GM18517 (cell line): ENCODE data around the gene FBXO10.
"Not testable (repeated sequence)": the region's sequence is repeated elsewhere in the genome, so short reads cannot be mapped to it uniquely, and the experiment has no call there.

Source experiments
- ATAC-seq: cut with Tn5 transposase; IDR thresholded peaks from one replicate; pipeline ENCODE4 v1.9.1; 2021; ENCODE audit warnings: mild to moderate bottlenecking, moderate library complexity; ENCODE audit not compliant: unreplicated experiment

The FBXO10 gene, protein sequence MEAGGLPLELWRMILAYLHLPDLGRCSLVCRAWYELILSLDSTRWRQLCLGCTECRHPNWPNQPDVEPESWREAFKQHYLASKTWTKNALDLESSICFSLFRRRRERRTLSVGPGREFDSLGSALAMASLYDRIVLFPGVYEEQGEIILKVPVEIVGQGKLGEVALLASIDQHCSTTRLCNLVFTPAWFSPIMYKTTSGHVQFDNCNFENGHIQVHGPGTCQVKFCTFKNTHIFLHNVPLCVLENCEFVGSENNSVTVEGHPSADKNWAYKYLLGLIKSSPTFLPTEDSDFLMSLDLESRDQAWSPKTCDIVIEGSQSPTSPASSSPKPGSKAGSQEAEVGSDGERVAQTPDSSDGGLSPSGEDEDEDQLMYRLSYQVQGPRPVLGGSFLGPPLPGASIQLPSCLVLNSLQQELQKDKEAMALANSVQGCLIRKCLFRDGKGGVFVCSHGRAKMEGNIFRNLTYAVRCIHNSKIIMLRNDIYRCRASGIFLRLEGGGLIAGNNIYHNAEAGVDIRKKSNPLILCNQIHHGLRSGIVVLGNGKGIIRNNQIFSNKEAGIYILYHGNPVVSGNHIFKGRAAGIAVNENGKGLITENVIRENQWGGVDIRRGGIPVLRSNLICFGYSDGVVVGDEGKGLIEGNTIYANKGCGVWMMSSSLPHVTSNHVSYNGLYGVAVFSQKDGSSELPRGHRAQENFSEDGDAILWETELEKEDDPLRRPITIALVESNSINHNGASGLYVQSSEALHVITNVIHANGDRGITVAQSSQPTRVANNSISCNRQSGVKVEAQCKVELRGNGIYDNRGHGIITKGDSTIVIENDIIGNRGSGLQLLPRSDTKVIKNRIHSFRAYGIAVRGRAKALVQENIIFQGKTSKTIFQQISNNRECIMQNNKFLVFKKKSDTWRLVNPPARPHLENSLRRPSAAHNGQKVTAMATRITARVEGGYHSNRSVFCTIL

DNA sequence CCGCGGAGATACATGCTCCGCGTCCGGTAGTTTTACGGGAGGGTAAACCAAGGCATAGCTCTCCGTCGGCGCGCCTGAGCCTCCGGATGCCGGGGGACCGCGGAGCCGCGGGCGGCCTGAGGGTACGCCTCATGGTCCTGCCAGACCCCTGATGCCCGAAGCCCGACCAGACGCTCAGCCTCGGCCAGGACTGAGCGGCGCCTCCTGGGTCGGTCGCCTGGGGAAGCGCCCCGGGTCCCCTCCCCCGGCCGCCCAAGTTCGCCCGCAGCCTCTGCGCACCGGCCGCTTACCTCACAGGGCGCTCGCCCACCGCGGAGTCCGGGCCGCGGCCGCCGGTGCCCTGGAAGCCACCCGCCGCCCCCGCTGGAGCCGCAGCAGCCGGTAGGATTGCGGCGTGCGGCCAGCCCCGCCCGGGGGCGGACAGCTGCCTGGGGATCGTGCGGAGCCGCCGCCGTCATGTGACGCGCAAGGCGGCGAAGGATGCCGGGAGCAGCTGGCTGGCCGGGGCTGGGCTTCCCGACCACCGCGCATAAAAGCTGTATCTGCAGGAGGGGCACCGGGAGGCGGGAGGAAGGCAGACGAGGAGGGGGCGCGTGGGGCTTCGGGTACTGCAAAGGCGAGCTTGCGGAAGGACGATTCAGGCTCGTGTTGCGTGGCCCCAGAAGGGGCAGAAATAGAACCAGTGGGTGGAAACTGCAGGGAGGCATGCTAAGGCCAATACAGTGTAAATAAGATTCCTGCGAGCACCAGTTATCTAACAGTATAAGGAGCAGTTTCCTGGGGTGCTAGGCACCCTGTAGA lies at the start of gene FBXO10:
Gene FBXO10 (minus strand): TSS at position 460 of the 801 bp plus-strand sequence. CDS start 34,612 bp downstream, outside the sequence.
- peak; percentile 57 for ATAC-seq

DNA sequence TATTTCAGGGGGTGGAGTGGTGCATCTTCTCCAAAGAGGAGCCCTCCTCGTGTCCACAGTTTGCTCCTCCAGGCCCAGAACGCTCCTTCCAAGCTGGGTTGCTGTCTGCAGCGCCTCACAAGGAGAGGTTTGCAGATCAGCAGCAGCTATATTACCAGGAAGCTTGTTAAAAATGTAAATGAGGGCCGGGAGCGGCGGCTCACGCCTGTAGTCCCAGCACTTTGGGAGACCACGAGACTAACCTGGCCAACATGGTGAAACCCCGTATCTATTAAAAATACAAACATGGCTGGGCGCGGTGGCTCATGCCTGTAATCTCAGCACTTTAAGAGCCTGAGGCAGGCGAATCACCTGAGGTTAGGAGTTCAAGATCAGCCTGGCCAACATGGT lies 49.6 kb upstream of the FBXO10 start:
- ATAC-seq, result no peak

DNA sequence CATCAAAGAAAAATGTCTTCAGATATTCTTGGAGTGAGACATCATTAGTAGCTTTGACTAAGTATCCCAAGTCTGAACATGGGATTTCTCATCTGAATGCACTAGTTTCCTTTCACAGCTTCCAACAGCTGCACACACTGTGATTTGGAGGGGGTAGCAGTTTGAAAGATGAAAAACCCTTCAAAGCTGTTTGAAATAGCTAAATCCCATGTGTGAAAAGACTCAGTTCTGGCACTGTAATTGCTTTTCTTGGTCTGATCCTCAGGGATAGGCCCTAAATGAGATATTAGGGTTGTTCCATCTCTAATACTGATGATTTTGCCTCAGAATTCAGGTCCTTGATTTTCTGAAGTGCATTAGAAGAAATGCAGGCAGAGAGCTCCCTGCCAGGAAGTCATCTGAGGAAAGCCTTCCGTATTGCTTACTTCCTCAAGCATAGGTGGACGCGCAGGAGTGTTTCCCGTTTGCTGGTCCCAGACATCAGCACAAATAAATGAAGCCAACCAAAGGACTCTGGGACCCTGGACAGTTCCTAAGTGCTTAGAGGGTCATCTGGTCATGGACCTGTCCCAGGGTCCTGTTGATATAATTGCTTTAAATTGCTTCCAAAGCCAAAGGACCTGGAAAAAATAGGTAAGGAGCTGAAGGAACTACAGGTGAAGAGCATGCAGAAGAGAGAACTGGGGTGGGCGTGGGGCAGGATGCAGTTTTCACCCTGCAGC lies 49.0 kb upstream of the FBXO10 start:
- no peak for ATAC-seq

DNA sequence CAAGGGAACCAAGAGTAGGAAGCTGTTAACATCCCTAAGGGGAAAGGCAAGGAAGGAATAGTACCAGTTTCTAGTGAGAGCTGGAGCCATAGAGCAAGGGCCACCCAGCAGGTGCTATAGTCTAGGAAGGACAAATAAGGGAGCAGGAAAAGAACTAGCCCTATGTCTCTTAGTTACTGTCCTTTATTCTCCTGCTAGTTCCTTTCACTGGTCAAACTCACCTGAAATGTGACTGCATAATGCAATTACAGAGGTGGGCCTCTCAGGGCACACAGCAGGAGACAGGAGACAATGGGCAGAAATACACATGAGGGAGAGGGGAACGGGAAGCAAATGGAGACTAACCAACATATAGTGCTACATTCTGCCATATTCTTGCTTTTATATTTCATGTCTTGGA lies 47.9 kb upstream of the FBXO10 start:
- no peak for ATAC-seq

DNA sequence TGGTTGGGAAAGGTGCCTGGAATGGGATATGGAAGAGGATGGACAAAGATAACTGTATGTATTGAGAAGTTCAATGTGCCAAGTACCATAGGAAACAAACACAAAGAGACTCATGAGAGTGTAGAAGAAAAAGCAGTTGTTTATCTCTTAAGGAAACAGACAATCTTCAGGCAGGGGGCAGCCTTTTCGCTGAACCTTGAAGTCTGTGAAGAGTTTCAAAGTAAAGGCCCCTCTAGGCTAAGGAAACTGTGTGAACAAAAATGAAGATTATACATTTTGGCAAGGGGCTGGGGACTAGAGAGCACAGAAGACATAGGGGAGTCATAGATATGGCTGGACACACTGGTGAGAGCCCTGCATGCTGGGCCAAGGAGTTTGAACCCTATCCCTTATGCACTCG lies 47.1 kb upstream of the FBXO10 start:
- no peak for ATAC-seq

DNA sequence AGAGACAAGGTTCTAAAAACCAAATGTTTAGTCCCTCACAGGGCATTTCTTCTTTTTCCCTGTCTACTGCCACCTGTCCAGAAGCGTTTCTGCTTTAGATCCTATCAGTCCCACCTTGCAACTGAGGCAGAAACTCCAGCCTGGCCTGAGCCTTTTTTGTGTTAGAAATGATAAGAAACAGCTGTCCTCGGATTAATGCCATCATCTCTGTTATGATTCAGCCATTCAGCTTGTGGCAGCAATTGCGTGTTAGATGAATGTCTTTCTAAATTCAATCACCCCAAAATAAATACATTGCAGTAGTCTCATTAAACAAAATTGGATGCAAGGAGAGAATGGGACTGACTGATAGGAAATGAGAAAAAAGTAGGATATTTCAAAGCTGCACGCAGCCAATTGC lies 46.3 kb upstream of the FBXO10 start:
- ATAC-seq, result no peak

DNA sequence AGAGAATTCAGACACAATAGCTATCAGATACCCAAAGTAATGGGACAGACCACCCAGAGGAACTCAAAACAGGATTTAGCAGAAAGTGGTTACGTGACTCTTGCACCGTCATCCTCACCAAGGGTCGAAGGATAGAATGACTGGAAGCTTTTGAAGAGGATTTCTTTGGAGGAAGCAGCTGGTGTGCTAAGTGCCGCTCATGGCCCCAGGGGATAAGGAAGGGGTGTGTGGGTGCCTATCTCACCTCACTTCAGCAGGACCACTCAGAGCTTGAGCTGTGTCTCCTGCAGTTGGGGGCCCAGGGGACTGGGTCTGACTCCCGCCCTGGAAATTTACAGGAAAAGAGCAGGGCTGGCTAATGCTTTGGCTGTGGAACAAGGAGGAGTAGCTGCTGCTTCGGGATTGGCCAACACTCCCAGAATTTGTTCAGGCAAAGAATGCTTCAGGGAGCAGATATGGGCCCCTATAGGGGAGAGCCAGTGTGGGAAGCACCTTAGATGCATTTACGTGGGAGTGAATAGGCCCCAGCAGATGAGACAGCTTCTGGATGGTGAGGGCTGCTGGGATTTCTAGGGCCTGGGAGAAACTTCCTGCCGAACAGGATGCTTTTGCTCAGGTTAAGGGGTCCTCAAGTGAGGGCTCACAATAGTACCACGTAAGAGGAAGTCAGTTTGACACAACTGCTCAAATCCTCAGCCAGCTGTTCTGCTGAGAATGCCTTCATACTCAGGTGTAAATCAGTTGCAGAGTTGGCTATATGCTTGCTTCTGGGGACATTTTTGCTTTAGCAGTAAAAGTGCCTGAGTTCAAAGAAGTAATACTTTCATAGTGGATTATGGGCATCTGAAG lies 45.3 kb upstream of the FBXO10 start:
- ATAC-seq, result no peak

DNA sequence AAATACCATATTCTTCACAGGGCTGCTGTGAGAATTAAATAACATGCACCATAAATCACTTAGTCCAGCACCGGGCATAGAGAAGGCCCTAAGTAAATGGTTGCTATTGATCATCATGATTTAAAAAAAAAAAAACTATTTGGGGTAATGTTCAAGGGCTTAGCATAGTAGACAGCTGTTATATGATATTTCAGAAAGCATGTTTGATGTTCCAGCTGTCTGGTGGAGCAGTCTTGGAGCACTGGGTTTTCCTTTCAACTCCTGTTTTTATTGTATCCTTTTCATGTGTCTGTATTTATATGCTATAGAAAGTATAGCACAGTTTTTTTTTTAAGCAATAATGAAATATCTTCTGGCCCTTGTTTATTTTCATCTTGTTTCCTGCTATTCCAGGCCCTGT lies 44.2 kb upstream of the FBXO10 start:
- ATAC-seq, result no peak

DNA sequence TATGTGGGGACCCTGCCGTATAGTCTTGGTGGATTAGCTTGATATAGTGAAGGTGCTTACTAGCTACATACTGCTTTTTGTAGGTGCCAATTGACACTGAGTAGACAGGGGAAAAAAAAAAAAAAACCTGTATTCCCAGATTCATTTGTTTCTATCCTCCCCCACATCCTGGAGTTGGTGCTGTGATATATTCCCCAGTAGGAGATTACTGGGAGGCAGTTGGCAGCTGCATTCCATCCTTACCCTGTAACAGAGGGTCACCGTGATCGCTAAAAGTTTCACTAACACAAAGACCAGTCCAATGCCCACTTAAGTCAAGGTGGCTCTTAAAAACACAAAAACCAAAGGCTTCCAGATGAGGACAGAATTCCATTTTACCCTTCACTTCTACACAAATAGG lies 43.6 kb upstream of the FBXO10 start:
- ATAC-seq, result no peak

DNA sequence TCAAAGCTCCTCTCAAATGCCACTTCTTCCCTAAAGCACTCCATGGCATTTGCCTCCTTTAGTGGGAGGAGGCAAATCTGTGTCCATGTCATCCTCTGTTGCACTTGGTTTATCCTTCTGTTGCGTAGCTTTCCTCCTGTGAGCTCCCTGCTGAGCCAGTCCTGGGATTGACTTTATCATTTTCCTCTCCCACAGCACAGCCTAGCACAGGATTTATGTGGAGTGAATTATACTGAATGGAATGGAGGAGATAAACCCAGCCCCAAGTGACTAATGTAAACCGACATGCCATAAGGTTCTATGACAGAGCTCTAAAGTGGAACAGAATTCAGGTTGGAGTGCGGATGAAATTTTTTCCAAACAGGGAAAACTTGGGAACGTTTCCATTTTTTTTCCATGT lies 42.6 kb upstream of the FBXO10 start:
- no peak for ATAC-seq

DNA sequence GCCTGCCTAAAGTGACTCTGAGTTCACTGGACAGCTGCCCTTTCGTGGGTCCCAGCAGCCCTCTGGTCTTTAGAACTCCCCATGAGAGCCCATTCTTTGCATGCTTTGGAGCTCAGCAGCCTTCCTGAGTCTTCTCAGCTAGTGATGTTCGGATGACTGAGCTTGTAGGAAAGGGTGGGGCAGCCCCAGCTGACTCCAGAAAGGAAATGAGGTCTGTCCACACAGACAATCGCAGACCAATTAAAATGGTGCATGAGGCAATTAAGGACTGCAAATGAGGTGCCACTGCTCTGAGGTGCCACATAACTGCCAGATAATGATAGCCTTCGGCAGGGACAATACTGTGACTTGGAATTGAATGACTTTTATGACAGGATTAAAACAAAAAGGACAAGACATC lies 41.7 kb upstream of the FBXO10 start:
- no peak for ATAC-seq

DNA sequence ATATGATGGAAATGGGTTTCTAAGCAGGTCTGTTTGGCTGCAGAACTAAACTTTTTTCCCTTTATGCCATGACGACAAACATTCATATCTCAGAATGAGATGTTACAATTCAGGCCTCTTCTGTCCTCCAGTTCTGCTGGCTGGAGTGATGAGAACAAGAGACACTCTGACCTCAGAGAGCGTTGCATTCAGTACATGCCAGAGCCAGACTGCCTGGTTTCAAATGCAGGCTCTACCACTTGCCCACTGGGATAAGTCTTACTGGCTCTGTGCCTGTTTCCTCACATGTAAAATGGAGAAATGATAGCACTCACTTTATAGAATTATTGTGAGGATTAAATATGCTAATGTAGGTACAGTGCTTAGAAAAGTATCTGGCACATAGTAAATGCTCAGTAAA lies 41.0 kb upstream of the FBXO10 start:
- ATAC-seq, result no peak

DNA sequence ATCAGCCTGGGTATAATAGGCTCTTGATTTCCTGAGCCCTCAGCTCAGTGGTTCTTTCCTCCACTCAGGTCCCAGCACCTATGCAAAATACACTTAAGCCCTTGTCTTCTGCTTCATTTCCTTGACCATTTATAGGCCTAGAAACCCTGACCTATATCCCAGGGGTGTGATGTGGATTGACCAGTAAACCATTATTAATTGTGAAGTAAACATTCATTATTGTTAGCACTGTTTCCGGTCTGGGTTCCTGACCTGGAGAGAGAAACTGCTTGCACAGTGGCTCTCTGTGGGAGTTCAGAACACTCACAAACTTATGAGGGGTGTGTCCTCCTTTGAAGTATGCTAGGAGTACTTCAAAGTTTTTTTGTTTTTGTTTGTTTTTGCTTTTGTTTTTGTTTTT lies 35.8 kb upstream of the FBXO10 start:
- ATAC-seq, result no peak

DNA sequence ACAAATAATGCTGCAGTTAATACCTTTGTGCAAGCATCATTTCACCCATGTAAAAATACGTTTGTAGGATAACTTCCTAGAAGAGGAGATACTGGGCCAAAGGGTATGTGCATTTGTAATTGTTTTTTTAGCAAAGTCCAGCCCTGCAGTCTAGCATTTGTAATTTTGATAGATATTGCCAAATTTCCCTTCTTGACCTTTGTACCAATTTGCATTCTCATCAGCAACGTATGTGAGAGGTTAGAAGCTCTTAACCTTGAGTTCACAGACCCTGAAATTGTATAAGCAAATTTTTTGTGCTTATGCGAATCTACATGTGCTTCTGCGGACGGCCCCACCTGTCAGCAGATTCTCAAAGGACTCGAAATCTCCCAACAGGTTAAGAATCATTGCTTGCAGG lies 34.8 kb upstream of the FBXO10 start:
- ATAC-seq, result no peak

DNA sequence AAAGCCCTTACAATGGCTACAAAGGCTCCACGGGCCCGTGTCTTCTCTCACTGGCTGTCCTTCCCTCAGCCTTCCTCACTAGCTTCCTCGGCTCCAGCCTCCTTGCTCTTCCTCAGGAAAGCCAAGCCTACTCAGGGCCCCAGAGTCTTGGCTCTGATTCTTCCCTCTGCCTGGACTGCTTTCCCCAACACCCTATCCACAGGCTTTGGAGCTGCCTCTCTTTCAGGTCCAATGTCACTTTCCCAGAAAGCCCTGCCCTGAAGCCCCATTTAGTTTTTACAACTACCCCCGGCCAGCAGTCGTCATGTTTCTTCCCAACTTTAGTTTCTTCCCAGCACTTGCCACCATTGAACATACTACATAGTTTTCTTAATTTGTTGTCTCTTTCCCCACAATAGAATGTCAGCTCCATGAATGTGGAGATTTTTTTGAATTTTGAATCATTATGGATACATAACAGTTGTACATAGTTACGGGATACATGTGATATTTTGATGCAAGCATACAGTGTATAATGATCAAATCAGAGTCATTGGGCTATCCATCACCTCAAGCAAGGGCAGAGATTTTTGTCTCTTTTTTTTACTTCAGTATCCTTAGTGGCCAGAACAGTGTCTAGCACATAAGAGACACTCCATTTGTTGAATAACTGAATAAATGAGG lies 33.7 kb upstream of the FBXO10 start:
- no peak for ATAC-seq

DNA sequence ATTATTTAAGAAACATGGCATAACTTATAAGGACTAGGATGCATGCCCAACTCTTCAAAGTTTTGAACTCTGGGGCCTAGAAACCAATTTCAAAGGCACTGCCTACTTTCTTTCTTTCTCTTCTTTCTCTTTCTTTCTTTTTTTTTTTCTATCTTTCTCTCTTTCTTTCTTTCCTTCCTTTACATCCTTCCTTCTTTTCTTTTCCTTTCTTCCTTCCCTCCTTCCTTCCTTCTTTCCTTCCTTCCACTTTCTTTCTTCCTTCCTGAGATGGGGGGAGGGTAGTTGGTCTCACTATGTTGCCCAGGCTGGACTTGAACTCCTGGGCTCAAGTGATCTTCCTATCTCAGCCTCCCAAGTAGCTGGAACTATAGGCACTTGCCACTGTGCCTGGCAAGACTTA lies 32.1 kb upstream of the FBXO10 start:
- ATAC-seq, result no peak

DNA sequence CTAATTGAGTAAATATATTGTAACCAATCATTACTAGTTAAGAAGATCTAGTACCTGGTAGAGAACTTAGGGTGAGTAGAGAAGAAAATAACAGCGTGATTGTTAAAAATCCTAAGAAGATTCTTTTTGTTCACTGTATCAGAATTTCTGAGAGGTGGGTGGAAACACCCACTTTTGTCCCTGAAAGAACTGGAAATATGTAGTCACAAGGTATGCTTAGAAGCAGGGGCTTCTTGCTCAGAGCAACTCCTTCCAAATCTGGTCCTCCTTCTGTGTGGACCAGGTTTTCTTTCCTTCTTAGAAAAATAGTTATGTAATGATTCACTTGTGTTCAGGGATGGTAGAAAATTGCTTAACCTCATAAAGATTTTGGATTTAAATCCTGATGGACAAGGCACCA lies 28.1 kb upstream of the FBXO10 start:
- no peak for ATAC-seq

DNA sequence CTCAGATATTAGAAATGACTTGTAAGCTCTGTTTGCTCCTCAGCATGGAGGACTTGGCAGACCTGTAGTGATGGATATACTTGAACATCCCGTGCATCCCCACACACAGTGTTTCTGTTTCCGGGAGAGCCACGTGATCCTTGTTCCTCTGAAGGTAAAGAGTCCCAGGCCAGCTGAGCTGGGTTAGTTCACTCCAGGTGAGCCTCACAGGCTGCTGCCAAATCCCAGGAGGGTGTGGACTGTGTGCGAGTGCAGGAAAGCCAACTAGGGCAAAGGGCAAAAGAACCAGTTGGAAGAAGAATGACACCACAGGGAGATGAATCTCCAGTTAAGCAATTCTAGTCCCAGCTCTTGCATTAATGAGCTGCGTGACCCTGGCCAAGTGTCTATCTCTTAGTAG lies 26.6 kb upstream of the FBXO10 start:
- ATAC-seq, result no peak

DNA sequence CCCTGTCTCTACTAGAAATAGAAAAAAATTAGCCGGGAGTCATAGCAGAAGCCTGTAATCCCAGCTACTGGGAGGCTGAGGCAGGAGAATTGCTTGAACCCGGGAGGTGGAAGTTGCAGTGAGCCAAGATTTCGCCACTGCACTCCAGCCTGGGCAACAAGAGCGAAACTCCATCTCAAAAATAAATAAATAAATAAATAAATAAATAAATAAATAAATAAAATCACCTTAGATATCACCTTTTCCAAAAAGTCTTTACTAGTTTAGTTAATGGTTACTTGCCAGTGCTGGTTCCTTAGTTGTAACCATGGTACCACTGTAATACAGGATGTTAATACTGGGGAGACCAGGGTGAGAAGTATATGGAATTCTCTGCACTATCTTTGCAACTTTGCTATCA lies 25.9 kb upstream of the FBXO10 start:
- ATAC-seq, result not testable (repeated sequence)
